H9 (cell line): ENCODE measurements around the gene IRAK1. TPM values are rescaled to one million over a fixed set of nuclear protein-coding genes. Genes with fewer than 3 reads are reported as not detected.

Source experiments
- DNase-seq: peaks from one replicate; pipeline ENCODE4 v3.0.0-alpha.2; 2017
- H2AFZ ChIP-seq: one replicate; pipeline ENCODE4 v1.6.1; 2013; ENCODE audit warnings: mild to moderate bottlenecking, low read length, control low read depth, moderate library complexity
- H2AK5ac ChIP-seq: 2 replicates; pipeline ENCODE4 v1.6.1; 2013; ENCODE audit warnings: low read length, control low read depth, mixed read lengths; ENCODE audit not compliant: insufficient read length
- H2BK120ac ChIP-seq: one replicate; pipeline ENCODE4 v1.6.1; 2013; ENCODE audit warnings: low read depth, mild to moderate bottlenecking, low read length, control low read depth, inconsistent platforms; ENCODE audit not compliant: poor library complexity, severe bottlenecking
- H2BK12ac ChIP-seq: 2 replicates; pipeline ENCODE4 v1.6.1; 2013; ENCODE audit warnings: low read length, control low read depth, mixed read lengths, low read depth; ENCODE audit not compliant: insufficient read length
- H2BK15ac ChIP-seq: 2 replicates; pipeline ENCODE4 v1.6.1; 2013; ENCODE audit warnings: low read depth, low read length, control low read depth
- H2BK20ac ChIP-seq: one replicate; pipeline ENCODE4 v1.6.1; 2013; ENCODE audit warnings: low read depth, mild to moderate bottlenecking, low read length, control low read depth, inconsistent platforms; ENCODE audit not compliant: poor library complexity, severe bottlenecking
- H2BK5ac ChIP-seq: 2 replicates; pipeline ENCODE4 v1.6.1; 2013; ENCODE audit warnings: low read length, control low read depth, mixed read lengths; ENCODE audit not compliant: insufficient read length
- H3K14ac ChIP-seq: 2 replicates; pipeline ENCODE4 v1.6.1; 2013; ENCODE audit warnings: low read length, control low read depth; ENCODE audit not compliant: insufficient read depth
- H3K18ac ChIP-seq: 2 replicates; pipeline ENCODE4 v1.6.1; 2013; ENCODE audit warnings: low read depth, mild to moderate bottlenecking, mixed read lengths, low read length, control low read depth; ENCODE audit not compliant: insufficient read length
- H3K23ac ChIP-seq: 2 replicates; pipeline ENCODE4 v1.6.1; 2013; ENCODE audit warnings: low read length, control low read depth, mixed read lengths, low read depth; ENCODE audit not compliant: insufficient read length
- H3K23me2 ChIP-seq: 2 replicates; pipeline ENCODE4 v1.6.1; 2013; ENCODE audit warnings: low read depth, mild to moderate bottlenecking, mixed read lengths, low read length, control low read depth; ENCODE audit not compliant: insufficient read length, poor library complexity, severe bottlenecking
- H3K27ac ChIP-seq: 2 replicates; pipeline ENCODE4 v1.5.1; 2013; ENCODE audit warnings: low read length, control low read depth, mixed read lengths, low read depth; ENCODE audit not compliant: insufficient read length
- H3K27me3 ChIP-seq: 2 replicates; pipeline ENCODE4 v1.6.1; 2013; ENCODE audit warnings: low read length, control low read depth, inconsistent platforms; ENCODE audit not compliant: insufficient read depth
- H3K4ac ChIP-seq: 2 replicates; pipeline ENCODE4 v1.6.1; 2013; ENCODE audit warnings: low read depth, mild to moderate bottlenecking, control low read depth, inconsistent platforms, low read length, moderate library complexity
- H3K4me1 ChIP-seq: 2 replicates; pipeline ENCODE4 v1.6.1; 2013; ENCODE audit warnings: low read length, control low read depth, inconsistent platforms; ENCODE audit not compliant: insufficient read depth
- H3K4me2 ChIP-seq: 2 replicates; pipeline ENCODE4 v1.6.1; 2013; ENCODE audit warnings: low read length, control low read depth, mixed read lengths; ENCODE audit not compliant: insufficient read length, insufficient read depth
- H3K56ac ChIP-seq: 2 replicates; pipeline ENCODE4 v1.6.1; 2013; ENCODE audit warnings: low read depth, mild to moderate bottlenecking, mixed read lengths, low read length, control low read depth; ENCODE audit not compliant: insufficient read length
- H3K79me1 ChIP-seq: 2 replicates; pipeline ENCODE4 v1.6.1; 2013; ENCODE audit warnings: low read depth, mild to moderate bottlenecking, moderate library complexity, low read length, control low read depth, inconsistent platforms; ENCODE audit not compliant: insufficient read depth, poor library complexity, severe bottlenecking
- H3K79me2 ChIP-seq: 2 replicates; pipeline ENCODE4 v1.6.1; 2013; ENCODE audit warnings: low read length, control low read depth, inconsistent platforms; ENCODE audit not compliant: insufficient read depth
- H3K9ac ChIP-seq: 2 replicates; pipeline ENCODE4 v1.6.1; 2013; ENCODE audit warnings: low read length, control low read depth, mixed read lengths; ENCODE audit not compliant: insufficient read length; ENCODE audit errors: extremely low read depth
- H3K9me3 ChIP-seq: one replicate; pipeline ENCODE4 v1.6.1; 2013; ENCODE audit warnings: low read depth, low read length, inconsistent platforms; ENCODE audit not compliant: control insufficient read depth
- H3T11ph ChIP-seq: one replicate; pipeline ENCODE4 v1.6.1; 2013; ENCODE audit warnings: mild to moderate bottlenecking, low read length, control low read depth, inconsistent platforms
- H4K20me1 ChIP-seq: one replicate; pipeline ENCODE4 v1.6.1; 2013; ENCODE audit not compliant: control insufficient read depth, insufficient read length, insufficient read depth
- H4K5ac ChIP-seq: 2 replicates; pipeline ENCODE4 v1.6.1; 2013; ENCODE audit warnings: low read depth, mild to moderate bottlenecking, mixed read lengths, low read length, control low read depth; ENCODE audit not compliant: insufficient read length
- H4K8ac ChIP-seq: replicated peaks from 2 replicates; pipeline ENCODE4 v1.6.1; 2013; ENCODE audit warnings: low read length, control low read depth, mixed read lengths, low read depth; ENCODE audit not compliant: insufficient read length
- H4K91ac ChIP-seq: 2 replicates; pipeline ENCODE4 v1.6.1; 2013; ENCODE audit warnings: low read depth, mild to moderate bottlenecking, moderate library complexity, mixed read lengths, low read length, control low read depth; ENCODE audit not compliant: insufficient read length
- H3K27ac Mint-ChIP-seq, 3 experiments: 2 replicates in 2 of 3; 3 replicates in 1 of 3; pipeline ENCODE4 v1.8.0; 2020 to 2021; ENCODE audit warnings: mixed read lengths in 3 of 3, mild to moderate bottlenecking in 1 of 3, moderate library complexity in 1 of 3
- H3K27me3 Mint-ChIP-seq: 2 replicates; pipeline ENCODE4 v1.8.0; 2021; ENCODE audit warnings: low read depth, mild to moderate bottlenecking, moderate library complexity, mixed read lengths
- H3K36me3 Mint-ChIP-seq, 3 experiments: 2 replicates in 2 of 3; 3 replicates in 1 of 3; pipeline ENCODE4 v1.8.0; 2020 to 2021; ENCODE audit warnings: low read depth in 3 of 3, mixed read lengths in 3 of 3; ENCODE audit not compliant: insufficient read depth in 1 of 3
- H3K4me1 Mint-ChIP-seq, 2 experiments: 2 replicates each; pipeline ENCODE4 v1.8.0; 2020; ENCODE audit warnings: mixed read lengths in 2 of 2
- H3K4me3 Mint-ChIP-seq, 2 experiments: 2 replicates in 1 of 2; 3 replicates in 1 of 2; pipeline ENCODE4 v1.8.0; 2020 to 2021; ENCODE audit warnings: mild to moderate bottlenecking in 2 of 2, mixed read lengths in 2 of 2, moderate library complexity in 1 of 2
- H3K9me3 Mint-ChIP-seq, 2 experiments: 2 replicates in 1 of 2; 3 replicates in 1 of 2; pipeline ENCODE4 v1.8.0; 2020; ENCODE audit warnings: mild to moderate bottlenecking in 2 of 2, mixed read lengths in 2 of 2, moderate library complexity in 1 of 2
- CTCF ChIP-seq: fragments of 200-600 bp; sonication (generic); conservative IDR thresholded peaks from 3 replicates; pipeline ENCODE4 v1.8.0; 2021; ENCODE audit warnings: antibody characterized with exemption, mild to moderate bottlenecking
- WGBS: extraction: QIAGEN DNeasy Blood & Tissue Kit; methylation state at CpG from one replicate; pipeline ENCODE4 v1.1.7; 2013; ENCODE audit warnings: missing lambda C conversion rate, low lambda C conversion rate, mixed read lengths; ENCODE audit not compliant: insufficient read length; ENCODE audit errors: extremely low coverage; 5-methylcytosine and 5-hydroxymethylcytosine counted together
- total RNA-seq: library from RNA; stranded (reverse); gene quantifications from 2 replicates; pipeline ENCODE4 v1.2.1, GENCODE V29; 2021

Gene IRAK1
- total RNA-seq, 1 experiment from 2014 or later = 98.4 TPM

GRCh38 chrX:153973127-153974002 lies 46.3 kb downstream of the IRAK1 start:
- peak overlapping the region; percentile 48 for H3K4me2 ChIP-seq
- peak overlapping the region; percentile 98 to 99 (median 98) for H3K27ac Mint-ChIP-seq

More at GRCh38 chrX:153973127-153974002, 46.3 kb downstream of the IRAK1 start:
- Histone ChIP-seq H2BK20ac (no peak overlapping the region), H2AK5ac (no peak overlapping the region), H2BK5ac (no peak overlapping the region), H3K27ac (peak overlapping the region; percentile 90), H4K91ac (no peak overlapping the region), H3K27me3 (no peaks in the 10 kb centered on the region), H2BK120ac (peak overlapping the region; percentile 90), H3T11ph (peak overlapping the region; percentile 73), H4K5ac (no peak overlapping the region), H3K56ac (no peak overlapping the region), H4K20me1 (no peaks in the 10 kb centered on the region), H3K18ac (peak overlapping the region; percentile 73), H3K23ac (no peak overlapping the region), H4K8ac (no peak overlapping the region), H3K14ac (peak overlapping the region; percentile 93; the same call in 1 of the 2 replicates), H2BK12ac (no peak overlapping the region), H3K4ac (no peak overlapping the region; the same call in 1 of the 2 replicates), H3K9me3 (no peaks in the 10 kb centered on the region), H3K9ac (peak overlapping the region; percentile 94), H3K23me2 (peaks cover 18% of the 10 kb centered on the region), H3K79me1 (no peaks in the 10 kb centered on the region), H2BK15ac (no peak overlapping the region), H3K79me2 (peaks cover 13% of the 10 kb centered on the region; the same call in 1 of the 2 replicates), H2AFZ (no peak overlapping the region), H3K4me1 (no peaks in the 10 kb centered on the region)
- Mint-ChIP-seq H3K9me3 (peaks cover 4 to 11% of the 10 kb centered on the region in 2 experiments; a peak in 4 of 5 replicates), H3K36me3 (peaks cover 3 to 10% (median 4%) of the 10 kb centered on the region in 3 experiments; a peak in 6 of 7 replicates), H3K4me3 (peak overlapping the region; percentile 83 to 94), H3K4me1 (peaks cover 19 to 28% of the 10 kb centered on the region in 2 experiments), H3K27me3 (no peaks in the 10 kb centered on the region)
- no peak for DNase-seq
- no peak for TF ChIP-seq CTCF
- WGBS = no CpG with 5 or more reads among the region's 20 CpGs
